Tibial nerve (tissue), 4 donors: Measurements from ENCODE around the gene TGFB1.

Experiments
- EP300 ChIP-seq, 2 donors: sonication (generic); formaldehyde crosslinking; IDR thresholded peaks; one replicate each; pipeline ENCODE4 v1.6.1; 2017; ENCODE audit warnings: antibody characterized with exemption in 2 of 2, mild to moderate bottlenecking in 1 of 2
- TF ChIP-seq, protein P1 (sequence below), 5 experiments: fragments of 200-600 bp in 3 of 5; fragments of 450-650 bp in 2 of 5; sonication (generic) in 3 of 5; IDR thresholded peaks; one replicate each; pipeline ENCODE4 v1.5.1; 2016 to 2019; ENCODE audit warnings: antibody characterized with exemption in 5 of 5, mild to moderate bottlenecking in 3 of 5, moderate library complexity in 2 of 5

DNA sequence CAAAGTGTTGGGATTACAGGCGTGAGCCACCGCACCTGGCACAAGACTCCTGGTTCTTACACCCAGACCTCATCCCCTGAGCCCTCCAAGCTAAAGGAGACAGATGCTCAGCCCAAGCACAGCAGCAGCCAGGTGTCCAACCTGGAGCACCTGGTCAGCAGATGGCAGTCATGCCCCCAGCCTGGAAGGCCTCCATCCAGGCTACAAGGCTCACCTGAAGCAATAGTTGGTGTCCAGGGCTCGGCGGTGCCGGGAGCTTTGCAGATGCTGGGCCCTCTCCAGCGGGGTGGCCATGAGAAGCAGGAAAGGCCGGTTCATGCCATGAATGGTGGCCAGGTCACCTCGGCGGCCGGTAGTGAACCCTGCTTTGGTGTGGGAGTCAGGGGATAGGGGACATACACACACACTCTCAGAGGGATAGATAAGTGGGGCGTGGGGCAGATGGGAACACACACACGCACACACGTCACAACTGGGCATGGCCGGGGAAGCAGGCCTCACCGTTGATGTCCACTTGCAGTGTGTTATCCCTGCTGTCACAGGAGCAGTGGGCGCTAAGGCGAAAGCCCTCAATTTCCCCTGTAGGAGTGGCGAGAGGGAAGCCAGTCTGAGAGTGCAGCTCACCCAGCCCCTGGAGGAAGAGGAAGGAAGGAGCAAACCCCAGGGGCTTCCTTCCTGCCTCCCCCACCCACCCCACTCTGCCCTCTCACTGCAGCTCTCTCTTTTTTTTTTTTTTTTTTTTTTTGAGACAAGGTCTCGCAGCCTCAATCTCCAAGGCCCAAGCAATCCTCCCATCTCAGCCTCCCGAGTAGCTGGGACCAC is 11.8 kb downstream of the TGFB1 start:
- TF ChIP-seq, protein P1, sequence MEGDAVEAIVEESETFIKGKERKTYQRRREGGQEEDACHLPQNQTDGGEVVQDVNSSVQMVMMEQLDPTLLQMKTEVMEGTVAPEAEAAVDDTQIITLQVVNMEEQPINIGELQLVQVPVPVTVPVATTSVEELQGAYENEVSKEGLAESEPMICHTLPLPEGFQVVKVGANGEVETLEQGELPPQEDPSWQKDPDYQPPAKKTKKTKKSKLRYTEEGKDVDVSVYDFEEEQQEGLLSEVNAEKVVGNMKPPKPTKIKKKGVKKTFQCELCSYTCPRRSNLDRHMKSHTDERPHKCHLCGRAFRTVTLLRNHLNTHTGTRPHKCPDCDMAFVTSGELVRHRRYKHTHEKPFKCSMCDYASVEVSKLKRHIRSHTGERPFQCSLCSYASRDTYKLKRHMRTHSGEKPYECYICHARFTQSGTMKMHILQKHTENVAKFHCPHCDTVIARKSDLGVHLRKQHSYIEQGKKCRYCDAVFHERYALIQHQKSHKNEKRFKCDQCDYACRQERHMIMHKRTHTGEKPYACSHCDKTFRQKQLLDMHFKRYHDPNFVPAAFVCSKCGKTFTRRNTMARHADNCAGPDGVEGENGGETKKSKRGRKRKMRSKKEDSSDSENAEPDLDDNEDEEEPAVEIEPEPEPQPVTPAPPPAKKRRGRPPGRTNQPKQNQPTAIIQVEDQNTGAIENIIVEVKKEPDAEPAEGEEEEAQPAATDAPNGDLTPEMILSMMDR (IDR thresholded peaks at IDR 0.05): no peak
- TF ChIP-seq EP300 (IDR thresholded peaks at IDR 0.05): no peak
